GM21786 (cell line): ENCODE measurements around the gene FBXO38.

Experiments used
- ATAC-seq: cut with Tn5 transposase; IDR thresholded peaks from one replicate; pipeline ENCODE4 v1.9.1; 2021; ENCODE audit not compliant: unreplicated experiment

FBXO38 gene, protein sequence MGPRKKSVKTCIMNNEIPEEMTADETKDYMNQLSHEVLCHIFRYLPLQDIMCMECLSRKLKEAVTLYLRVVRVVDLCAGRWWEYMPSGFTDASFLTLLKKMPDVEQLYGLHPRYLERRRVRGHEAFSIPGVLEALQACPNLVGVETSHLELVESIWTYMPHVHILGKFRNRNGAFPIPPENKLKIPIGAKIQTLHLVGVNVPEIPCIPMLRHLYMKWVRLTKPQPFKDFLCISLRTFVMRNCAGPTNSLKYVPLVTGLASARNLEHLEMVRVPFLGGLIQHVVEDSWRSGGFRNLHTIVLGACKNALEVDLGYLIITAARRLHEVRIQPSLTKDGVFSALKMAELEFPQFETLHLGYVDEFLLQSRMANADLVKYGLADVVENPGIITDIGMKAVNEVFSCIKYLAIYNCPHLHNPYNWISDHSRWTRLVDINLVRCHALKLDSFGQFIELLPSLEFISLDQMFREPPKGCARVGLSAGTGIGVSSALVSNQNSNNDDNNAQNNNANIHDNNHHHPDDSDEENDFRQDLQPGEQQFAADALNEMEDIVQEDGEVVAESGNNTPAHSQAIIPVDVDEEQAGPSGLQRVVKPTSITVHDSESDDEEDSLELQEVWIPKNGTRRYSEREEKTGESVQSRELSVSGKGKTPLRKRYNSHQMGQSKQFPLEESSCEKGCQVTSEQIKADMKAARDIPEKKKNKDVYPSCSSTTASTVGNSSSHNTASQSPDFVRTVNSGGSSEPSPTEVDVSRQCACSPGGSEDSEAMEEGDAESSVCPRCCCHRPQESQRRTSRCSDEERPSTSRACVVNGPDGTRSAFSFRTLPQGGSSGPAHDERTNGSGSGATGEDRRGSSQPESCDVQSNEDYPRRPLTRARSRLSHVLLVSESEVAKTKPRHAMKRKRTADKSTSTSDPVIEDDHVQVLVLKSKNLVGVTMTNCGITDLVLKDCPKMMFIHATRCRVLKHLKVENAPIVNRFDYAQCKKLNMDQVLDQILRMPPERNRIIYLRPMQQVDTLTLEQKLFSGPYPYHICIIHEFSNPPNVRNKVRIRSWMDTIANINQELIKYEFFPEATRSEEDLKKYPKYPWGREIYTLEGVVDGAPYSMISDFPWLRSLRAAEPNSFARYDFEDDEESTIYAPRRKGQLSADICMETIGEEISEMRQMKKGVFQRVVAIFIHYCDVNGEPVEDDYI

DNA sequence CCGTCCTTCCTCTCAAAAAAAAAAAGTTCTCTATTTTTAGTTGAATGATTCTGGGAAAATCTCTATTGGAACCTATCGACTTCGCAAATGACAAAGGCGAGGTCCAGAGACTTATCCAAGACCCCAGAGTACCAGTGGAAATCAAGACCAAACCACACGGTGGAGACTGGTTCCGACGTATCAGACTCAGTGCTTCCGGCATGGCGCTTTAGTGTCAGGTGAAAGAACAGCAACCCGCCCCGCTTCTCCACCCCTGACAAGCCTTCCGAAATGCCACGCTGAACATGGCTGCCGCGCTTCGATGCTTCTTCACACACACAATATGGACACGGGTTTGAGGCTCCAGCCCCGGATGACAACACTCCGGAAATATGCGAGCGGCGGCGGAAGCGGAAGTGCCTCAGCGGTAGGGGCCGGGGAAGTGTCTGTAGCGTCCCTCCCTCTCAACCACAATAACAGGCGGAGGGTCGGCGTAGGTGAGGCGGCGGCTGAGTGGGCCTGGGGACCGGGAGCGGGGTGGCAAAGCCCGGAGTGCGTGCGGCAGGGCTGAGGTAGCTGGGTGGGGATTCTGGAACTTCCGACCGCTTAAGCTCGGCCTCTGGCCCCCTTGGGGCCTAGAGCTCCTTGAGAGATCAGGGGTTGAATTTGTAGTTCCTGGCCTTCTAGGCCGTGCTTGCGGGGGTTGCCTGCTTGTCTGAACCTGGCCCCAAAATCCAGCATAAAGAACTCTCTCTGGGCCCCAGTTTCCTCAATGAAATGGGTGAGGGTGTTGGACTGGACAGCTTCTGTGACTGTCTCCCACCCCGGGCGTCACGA, at the start of gene FBXO38:
TSS of gene FBXO38 (plus strand) at position 395 of the 816 bp plus-strand sequence. CDS start 10,819 bp downstream, outside the sequence.
- peak; percentile 99 for ATAC-seq

DNA sequence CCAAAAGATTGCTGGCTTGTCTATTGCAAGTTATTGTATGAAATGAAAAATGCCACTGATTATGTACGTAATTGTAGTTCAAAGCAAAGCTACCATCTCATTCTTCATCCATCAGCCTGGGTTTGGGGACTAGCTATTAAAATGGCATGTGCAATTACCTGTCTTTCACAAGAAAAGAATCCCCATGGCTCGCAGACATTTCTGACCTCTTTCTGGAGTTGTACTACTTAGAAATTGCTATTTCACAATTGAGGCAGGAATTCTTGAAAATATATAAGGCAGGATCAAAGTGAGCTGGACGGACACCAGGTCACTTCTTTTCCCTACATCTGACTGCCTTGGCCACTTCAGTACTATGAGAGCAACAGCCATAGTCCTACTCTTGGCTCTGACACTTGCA, 48.5 kb upstream of the FBXO38 start, which contains the start of gene SPINK9:
TSS of gene SPINK9 (plus strand) at position 301 of the 400 bp plus-strand sequence. CDS start at position 356, 55 bp downstream.
- no peak for ATAC-seq

DNA sequence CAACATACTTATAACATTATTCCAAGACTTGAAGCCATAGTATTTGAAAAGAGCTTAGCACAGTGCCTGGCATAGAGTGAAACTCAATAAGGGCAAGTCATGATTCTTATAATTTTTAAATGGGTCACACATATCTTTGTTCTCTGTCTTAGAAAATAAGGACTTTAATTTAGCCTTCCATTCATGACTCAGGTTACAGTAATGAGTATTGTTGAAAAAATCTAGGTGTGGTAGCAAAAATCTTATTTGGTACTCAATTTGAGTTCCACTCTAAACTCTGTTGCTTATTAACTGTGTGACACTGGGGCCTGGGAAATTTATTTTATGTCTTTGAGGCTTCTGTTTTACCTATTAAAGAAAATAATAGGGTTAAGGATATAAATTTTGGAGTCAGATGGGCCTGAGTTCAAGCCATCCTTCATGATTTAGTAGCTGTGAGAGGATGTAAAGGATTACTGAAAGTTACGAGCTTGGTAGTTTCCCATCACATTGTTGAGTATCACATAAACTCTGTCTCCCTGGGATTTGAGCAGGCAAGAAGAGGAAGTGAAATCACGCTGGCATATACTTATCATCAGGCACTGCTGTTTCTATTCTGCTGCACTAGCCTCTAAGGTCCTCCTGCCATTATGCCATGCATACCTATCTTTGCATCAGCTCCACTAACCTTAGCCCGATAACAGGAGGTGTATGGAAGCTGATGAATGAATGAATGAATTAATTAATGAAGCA, 46.9 kb upstream of the FBXO38 start:
- peak; percentile 96 for ATAC-seq

DNA sequence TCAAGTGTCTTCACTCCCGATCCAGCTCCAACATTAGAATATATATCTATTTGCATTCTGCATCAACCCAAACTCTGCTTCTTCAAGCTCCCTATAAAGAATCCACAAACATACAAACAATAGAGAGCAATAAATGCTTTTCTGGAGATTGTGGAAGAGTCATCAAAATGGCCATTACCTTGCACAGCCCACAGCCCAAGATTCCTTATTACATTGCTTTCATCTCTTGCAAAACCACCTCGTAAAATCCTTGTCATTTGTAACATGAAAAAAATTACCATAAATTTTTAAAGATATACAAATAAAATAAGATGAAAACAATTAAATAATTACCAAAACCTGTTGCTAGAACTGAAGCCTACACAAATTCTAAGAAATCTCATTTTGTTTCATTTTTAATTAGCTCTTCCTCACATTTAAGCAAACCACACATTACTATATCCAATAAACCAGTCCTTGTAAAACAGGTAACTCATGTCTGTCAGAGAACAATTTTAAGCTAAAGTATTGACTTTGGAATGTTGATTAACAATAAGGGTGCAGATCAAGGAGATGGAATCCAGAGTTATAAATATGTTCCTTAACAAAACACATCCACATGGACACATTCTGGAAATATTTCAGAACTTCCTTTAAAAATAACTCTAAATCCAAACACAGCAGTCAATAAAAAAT, 41.2 kb upstream of the FBXO38 start:
- ATAC-seq = no peak

DNA sequence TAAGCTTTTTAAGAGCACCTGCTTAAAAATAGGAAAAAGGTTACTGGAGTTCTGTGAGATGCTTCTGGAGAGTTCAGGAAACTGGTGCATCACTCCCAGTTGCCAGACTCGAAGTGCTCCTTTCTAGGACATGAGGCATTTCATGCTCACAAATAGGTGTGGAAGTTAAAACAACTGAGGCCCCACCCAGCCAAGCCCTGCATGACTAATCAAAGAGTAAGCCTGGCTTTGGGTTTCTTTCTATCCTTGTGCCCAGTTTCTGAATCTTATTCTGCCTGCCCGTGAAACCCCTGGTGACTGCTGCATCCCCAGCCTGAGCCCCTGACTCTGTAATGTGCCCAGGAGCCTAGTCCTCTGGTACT, 40.7 kb upstream of the FBXO38 start:
- no peak for ATAC-seq

DNA sequence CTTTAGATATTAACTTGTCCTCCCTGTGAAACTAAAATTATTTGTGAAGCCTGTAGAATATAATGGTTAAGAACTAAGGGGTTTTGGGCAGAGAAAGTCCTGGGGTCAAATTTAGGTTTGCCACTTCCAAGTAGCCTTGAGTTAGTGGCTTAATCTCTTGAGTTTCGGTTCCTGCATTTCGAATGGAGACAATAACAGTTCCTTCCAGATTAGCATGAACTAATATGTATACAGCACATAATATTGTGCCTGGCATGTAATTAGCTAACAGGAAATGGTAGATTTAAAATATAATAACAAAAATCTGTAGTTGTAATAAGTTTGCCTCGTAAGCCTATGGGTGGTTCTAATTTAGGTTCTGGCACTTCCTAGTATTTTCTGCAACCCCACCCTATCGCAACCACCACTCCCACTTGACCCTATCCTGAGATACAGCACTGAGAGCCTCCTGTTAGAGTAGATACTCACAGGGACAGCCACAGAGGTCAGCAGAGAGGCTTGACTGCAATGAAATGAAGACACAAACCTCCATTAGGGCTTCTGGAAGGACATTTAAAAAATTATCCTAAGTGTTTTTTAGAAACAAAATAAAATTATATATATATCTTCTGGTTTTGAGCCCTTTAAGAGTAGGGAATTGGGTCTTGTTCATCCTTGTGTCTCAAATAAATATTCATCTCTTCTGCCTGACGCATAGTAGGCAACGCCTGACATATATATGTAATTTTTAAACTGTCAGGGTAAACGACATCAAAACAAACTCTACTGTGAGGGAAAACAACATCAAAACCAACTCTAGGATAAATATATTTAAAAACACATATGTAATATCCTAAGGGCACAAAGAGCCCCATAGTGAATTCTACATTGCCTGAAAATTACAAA, 39.9 kb upstream of the FBXO38 start:
- ATAC-seq = no peak

DNA sequence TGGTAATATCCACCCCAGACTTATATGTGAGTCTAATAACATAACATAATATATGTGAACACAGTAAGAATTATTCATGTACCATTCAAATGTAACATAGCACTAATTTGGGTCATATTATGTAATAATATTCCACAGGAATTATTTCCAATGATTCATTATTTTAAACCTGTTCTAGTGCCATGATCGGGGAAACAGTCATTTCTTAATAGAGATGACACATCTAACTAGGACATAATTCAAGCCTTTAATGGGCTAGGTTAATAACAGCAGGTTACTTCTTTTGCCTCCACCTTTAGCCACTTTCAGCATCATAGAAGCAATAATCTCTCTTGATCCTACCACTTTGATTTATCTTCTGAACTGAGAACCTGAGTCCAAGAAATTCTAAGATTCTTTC, 36.1 kb upstream of the FBXO38 start:
- ATAC-seq = no peak

DNA sequence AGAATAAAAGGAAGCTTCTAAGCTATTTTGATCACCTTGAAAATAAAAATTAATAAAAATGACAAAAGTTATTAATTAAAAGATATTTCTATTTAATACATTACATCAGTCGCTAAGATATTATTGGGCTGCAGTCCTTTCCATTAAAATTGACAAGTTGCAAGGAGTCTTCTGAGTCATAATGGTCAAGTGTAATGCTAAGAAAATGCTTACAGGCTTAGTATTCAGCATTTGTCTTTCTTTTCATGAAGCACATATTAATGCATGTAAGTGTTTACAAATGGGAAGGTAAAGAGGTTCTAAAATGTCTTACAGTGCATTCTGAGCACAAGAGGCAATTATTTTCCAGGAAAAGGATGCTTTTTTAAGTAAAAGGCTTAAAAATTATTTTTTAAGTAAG, 31.1 kb upstream of the FBXO38 start:
- ATAC-seq = no peak

DNA sequence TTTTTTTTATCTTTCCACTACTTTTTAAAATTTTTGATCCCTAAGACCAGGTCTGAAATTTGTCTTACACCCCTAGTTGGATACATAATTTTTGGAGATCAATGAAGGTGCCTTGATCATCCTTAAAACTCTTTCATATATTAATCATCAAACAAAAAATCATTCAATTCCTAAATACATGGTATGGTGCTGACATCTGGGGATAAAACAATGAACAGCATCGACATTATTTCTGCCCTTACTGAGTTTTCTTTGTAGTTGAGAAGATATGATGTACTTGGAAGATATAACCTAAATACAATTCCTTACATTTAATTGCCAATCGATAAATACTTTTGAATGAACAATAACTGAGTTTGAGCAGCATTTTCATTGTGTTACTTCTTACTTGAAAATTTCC, 30.1 kb upstream of the FBXO38 start:
- no peak for ATAC-seq

DNA sequence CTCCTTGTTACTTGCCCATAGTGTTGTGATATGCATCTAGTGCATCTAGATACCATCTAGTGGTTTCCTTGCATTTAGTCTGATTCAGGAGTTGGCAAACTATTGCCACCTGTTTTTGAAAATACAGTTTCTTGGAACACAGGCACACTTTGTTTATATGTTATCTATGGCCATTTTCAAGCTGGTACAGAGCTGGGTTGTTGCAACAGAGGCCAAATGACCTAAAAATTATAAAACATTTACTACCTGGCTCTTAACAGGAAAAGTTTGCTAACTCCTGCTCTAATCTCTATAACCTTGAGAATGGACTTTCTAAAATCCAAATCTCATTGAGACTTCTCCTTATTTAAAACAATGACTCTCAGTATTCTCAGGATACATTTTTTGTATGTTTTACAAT, 19.4 kb upstream of the FBXO38 start:
- no peak for ATAC-seq

DNA sequence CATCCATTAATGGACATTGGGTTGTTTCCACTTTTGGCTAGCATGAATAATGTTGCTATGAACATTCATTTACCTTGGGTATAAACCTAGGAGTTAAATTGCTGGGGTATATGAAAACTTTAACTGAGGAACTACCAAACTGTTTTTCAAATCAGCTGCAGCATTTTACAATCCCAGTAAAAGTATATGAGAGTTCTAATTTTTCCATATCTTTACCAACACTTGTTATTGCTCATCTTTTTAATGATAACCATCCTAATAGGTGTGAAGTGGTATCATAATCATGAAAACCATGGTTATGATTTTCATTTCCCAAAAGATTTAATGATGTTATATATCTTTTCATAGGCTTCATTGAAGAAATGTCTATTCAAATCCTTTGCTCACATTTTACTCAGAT, 15.5 kb upstream of the FBXO38 start:
- ATAC-seq = no peak

DNA sequence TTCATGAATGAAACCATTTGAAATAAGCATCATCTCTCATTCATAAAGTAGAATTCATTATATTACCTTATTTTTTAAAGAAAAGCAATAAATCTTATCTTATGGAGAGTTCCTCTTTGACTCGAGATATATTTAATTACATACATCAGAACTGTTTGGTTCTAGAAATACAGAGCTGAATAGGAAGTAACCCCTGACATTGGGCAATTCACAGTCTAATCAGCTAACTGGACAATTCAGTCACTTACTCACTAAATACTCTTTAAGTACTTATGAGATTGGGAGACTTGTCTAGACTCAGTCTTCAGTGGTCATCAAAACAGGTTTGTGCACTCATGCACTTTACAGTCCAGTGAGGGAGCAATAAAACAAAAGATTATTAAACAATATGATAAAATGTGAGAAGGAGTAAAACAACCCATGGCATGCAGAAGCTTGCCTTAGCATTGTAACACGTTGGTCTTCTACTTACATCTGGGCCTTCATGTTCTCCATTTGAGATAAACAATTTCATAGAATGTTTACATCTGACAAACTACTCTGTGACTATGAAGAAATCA, 11.5 kb upstream of the FBXO38 start:
- ATAC-seq = no peak

DNA sequence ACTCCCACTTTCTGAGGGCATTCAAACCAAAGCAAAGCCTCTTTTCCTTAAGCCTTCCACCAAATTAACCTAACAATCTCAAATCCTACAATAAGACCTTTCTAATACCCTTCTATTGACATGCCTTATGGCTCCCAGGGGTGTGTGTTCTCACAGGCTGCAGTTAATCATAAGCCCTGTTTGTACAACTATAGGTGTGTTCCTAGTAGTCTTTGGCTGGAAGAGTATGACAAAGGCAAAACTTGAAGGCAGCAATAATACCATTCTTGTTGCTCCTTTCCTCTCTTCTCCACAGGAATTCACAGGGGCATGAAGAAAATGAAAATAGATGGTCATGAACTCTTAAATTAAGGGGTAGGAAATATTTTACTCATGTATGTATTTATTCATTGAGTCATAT, 10.9 kb upstream of the FBXO38 start:
- ATAC-seq = no peak

DNA sequence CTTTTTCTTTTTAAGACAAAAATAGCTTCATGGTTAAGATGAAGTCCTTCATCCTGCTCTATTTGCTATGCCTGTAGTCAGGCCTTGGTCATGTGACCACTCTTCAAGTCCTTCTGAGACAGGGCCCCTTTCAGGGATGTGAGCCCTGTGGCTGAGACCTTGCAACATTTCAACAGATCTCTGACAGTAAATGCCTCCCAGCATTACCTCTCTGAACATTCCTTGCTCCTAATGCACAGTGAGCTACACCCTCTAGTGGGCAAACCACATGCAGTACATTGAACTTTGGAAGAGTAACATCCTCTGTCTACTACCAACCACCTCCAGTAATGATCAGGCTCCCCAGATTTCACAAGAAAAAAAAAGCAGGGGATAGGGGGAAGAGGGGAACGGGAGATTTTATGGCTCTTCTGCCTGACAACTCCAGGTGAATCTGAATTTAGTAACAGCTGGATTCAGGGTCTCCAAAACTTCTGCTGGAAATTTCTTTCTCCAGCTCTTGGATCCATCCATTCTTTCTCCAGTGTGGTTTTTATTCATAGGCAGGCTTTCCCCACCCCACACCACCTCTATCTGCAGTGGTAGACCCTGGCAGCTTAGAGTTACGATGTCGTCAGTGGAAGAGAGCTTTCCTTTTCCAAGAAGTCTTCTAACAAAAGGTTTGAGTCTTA, 8.9 kb upstream of the FBXO38 start:
- ATAC-seq = peak; percentile 91

DNA sequence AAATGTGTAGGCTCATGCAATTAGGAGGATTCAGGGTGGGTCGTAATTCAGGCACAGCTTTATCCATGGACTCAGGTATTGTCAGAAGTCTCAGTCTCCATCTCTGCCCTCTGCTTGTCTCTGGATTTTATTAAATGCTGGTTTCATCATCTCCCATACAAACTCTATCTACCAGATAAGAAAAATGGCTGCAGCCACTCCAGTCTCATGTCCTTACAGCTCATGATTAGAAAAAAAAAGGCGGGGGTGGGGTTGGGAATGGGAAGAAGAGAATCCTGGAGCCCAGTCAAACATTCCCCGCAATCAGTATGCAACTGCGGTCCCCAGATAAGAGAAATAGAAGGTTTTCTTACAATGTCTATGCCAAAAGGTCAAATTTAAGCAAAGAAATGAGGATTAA, 7.6 kb upstream of the FBXO38 start:
- no peak for ATAC-seq

DNA sequence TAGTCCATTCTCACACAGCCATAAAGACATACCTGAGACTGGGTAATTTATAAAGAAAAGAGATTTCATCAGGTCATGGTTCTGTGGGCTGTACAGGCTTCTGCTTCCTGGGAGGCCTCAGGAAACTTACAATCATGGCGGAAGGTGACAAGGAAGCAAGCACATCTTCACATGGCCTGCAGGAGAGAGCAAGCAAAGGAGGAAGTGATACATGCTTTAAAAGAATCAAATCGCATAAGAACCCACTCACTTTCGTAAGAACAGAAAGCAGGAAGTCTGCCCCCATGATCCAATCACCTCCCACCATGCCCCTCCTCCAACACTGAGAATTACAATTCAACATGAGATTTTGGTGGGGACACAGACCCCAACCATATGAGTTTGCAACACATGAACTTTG, 5.1 kb upstream of the FBXO38 start:
- no peak for ATAC-seq

DNA sequence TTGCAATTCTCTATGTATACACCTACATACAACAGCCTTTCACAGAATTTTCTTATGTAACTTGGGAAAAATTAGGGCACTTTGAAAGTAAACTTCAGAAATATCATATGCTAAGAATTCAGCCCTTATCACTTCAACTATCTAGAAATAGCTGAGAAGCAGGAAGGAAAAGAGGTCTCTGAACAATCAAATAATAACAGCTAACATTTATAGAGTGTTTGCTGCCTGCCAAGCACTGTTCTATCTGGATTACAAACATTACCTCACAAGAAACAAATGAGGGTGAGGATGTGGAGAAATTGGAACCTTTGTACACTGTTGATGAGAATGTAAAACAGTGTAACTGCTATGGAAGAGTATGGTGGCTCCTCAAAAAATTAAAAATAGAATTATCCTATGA, 4.4 kb upstream of the FBXO38 start:
- ATAC-seq = no peak

DNA sequence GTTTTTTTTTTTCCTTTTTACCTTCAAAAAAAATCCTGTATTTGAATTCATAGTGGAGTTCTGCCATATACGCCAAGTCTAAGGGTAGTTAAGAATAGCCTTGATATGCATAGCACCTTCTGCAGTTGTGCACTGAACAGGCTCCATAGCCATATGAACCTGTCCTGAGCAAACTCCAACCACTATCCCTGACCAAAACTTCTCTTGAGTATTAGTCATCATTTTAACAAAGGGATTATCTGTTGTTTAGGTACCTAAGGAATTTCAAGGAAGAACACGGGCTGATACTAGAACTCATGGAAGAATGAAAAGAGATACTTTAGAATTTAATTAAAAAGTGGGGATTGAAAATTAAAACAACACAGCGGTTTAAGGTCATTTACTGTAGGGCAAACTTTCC, 1.9 kb upstream of the FBXO38 start:
- no peak for ATAC-seq
